Measurements from ENCODE around the gene TPCN2.
A peak's percentile ranks its signal among the peaks of the same experiment; 100 is the strongest.

The TPCN2 gene

GRCh38 chr11:69006816-69007215 is 41.9 kb upstream of the TPCN2 start:
- H3K4me3 ChIP-seq (ENCODE audit: low read depth, low read length) = no peak overlapping the region
- no peak for TF ChIP-seq CTCF (IDR thresholded peaks at IDR 0.05; ENCODE audit: low read depth, low read length)

GRCh38 chr11:69007975-69008381 is 40.8 kb upstream of the TPCN2 start:
- no peak for TF ChIP-seq CTCF (IDR thresholded peaks at IDR 0.05; ENCODE audit: low read depth, low read length)
- H3K4me3 ChIP-seq (ENCODE audit: low read depth, low read length) = peak overlapping the region; percentile 2; the same call in 1 of the 2 replicates

- peak overlapping the region; percentile 2; the same call in 1 of the 2 replicates for H3K4me3 ChIP-seq (ENCODE audit: low read depth, low read length)
- TF ChIP-seq CTCF (IDR thresholded peaks at IDR 0.05; ENCODE audit: low read depth, low read length) = no peak
Measured at GRCh38 chr11:69008737-69009440, 39.8 kb upstream of the TPCN2 start.

- no peak for TF ChIP-seq CTCF (IDR thresholded peaks at IDR 0.05; ENCODE audit: low read depth, low read length)
Measured at GRCh38 chr11:69009441-69010211, 39.1 kb upstream of the TPCN2 start.

GRCh38 chr11:69010361-69010891 is 38.3 kb upstream of the TPCN2 start:
- TF ChIP-seq CTCF (IDR thresholded peaks at IDR 0.05; ENCODE audit: low read depth, low read length) = no peak
- H3K4me3 ChIP-seq (ENCODE audit: low read depth, low read length) = peak overlapping the region; percentile 87

More at GRCh38 chr11:69009441-69010211, 39.1 kb upstream of the TPCN2 start:
- peak overlapping the region; percentile 87 for H3K4me3 ChIP-seq (ENCODE audit: low read depth, low read length)

GRCh38 chr11:69010964-69011623 is 37.6 kb upstream of the TPCN2 start:
- H3K4me3 ChIP-seq (ENCODE audit: low read depth, low read length) = peak overlapping the region; percentile 87

More at GRCh38 chr11:69010964-69011623, 37.6 kb upstream of the TPCN2 start:
- TF ChIP-seq CTCF (IDR thresholded peaks at IDR 0.05; ENCODE audit: low read depth, low read length) = no peak

Measured in WI38 (cell line).